Activated T-helper 17 cell treated with anti-CD3 and anti-CD28 coated beads, Interleukin-2, amount 50 U/mL, for 72 hours (primary cell): ENCODE data around the gene SDK2. TPM values are rescaled to one million over a fixed set of nuclear protein-coding genes. Genes with fewer than 3 reads are reported as not detected.
"Not testable (repeated sequence)": the region's sequence is repeated elsewhere in the genome, so short reads cannot be mapped to it uniquely, and the experiment has no call there.

Experiments used
- ATAC-seq: fragments of 150-1000 bp; cut with Tn5 transposase; replicated peaks from 2 replicates; pipeline ENCODE4 v1.10.0; 2021; ENCODE audit warnings: mild to moderate bottlenecking, moderate library complexity
- H3K27ac Mint-ChIP-seq: one replicate; pipeline ENCODE4 v1.8.0; 2022; ENCODE audit warnings: mixed read lengths
- H3K27me3 Mint-ChIP-seq: one replicate; pipeline ENCODE4 v1.8.0; 2022; ENCODE audit warnings: mixed read lengths
- H3K36me3 Mint-ChIP-seq: one replicate; pipeline ENCODE4 v1.8.0; 2022; ENCODE audit warnings: low read depth, mild to moderate bottlenecking, mixed read lengths
- H3K4me1 Mint-ChIP-seq: one replicate; pipeline ENCODE4 v1.8.0; 2022; ENCODE audit warnings: mixed read lengths
- H3K4me3 Mint-ChIP-seq: one replicate; pipeline ENCODE4 v1.8.0; 2022; ENCODE audit warnings: mild to moderate bottlenecking, mixed read lengths
- H3K9me3 Mint-ChIP-seq: one replicate; pipeline ENCODE4 v1.8.0; 2022; ENCODE audit warnings: mixed read lengths
- total RNA-seq, 2 donors: library from RNA; stranded (reverse); gene quantifications; one replicate each; pipeline ENCODE4 v1.2.3, GENCODE V29; 2022

SDK2 gene
- total RNA-seq, 2 donors from 2014 or later, result 0.19 to 0.26 TPM

DNA sequence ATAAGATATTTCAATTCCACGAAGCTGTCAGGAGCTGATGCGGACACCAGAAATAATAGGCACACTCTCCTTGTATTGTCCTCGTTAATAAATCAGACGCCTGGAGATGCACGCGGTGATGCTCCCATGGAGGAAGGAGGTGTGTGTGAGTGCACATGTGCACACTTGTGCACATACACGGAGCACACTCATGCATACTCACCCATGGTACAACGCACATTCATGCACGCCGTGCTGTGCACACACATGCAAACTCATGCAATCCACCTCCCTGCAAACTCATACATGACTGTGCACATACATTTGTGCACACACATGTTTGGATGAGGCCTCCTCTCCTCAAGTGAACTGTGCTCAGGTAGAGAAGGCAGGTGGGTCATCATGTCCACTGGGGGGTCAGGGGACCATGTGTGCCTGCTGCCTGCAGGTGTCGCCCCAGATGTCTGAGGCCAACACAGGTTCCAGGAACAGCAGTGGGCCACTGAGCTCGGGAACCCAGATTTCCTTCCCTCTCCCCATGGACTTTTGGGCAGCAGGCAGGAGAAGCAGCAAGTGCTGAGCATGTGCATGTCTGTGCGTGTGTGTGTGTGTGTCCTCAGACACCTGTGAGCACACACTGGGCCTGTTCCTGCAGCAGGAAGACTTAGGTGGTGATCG, 165.3 kb downstream of the SDK2 start:
- no peaks in the 10 kb centered on the region for H3K4me1 Mint-ChIP-seq
- ATAC-seq, result no peak
- H3K27me3 Mint-ChIP-seq, result peaks cover 8% of the 10 kb centered on the region
- H3K9me3 Mint-ChIP-seq, result no peaks in the 10 kb centered on the region
- H3K36me3 Mint-ChIP-seq, result no peaks in the 10 kb centered on the region
- no peak overlapping the region for H3K4me3 Mint-ChIP-seq
- no peak overlapping the region for H3K27ac Mint-ChIP-seq

DNA sequence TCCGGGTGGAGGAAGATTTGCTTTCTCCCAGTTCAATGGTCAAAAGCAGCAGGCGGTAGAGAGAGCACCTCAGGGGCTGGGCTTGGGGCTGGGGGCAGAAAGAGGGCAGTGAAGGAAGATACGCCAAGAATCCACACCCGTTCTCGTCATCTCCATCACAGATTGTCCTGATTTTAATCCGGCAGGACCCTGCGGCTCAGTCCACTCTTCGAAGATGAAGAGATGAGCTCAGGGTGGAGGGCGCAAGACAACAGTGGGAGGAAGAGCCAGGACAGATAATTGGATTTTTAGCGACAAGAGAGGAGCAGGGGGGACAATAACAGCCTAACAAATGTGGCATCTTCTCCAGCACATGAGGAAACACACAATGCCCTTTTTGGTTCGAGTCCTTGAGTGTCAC, 165.9 kb downstream of the SDK2 start:
- H3K9me3 Mint-ChIP-seq, result no peaks in the 10 kb centered on the region

DNA sequence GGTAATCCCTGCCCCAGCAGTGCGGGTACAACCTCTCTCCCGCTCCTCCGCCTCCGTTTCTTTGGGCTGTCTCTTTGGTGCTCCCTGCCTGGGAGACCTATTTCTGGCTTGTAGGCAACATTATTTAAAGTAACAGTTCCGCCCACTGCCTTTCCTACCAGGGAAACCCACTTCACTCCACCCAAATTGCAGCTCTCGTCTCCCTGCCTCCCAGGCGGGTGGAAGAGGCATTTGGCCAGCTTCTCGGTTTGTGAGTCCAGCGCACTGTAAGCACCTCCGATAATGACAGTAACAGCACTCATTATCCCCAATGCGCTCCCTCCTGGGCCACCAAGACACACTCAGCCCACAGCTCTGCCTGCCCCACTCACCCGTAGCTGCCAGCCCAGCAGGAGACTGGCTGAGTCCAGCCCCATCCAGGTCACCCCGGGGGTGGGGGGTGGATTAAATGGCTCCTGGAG, 167.3 kb downstream of the SDK2 start:
- H3K36me3 Mint-ChIP-seq, result no peaks in the 10 kb centered on the region

More for the DNA sequence above, 165.9 kb downstream of the SDK2 start:
- H3K27ac Mint-ChIP-seq, result no peak overlapping the region
- H3K4me1 Mint-ChIP-seq, result no peaks in the 10 kb centered on the region
- H3K36me3 Mint-ChIP-seq, result no peaks in the 10 kb centered on the region
- no peak for ATAC-seq
- H3K27me3 Mint-ChIP-seq, result peaks cover 8% of the 10 kb centered on the region
- no peak overlapping the region for H3K4me3 Mint-ChIP-seq

GRCh38 chr17:73474370-73474988, 169.8 kb downstream of the SDK2 start:
- no peaks in the 10 kb centered on the region for H3K4me1 Mint-ChIP-seq
- H3K4me3 Mint-ChIP-seq, result no peak overlapping the region
- H3K9me3 Mint-ChIP-seq, result no peaks in the 10 kb centered on the region
- no peak overlapping the region for H3K27ac Mint-ChIP-seq
- no peaks in the 10 kb centered on the region for H3K36me3 Mint-ChIP-seq
- H3K27me3 Mint-ChIP-seq, result no peaks in the 10 kb centered on the region
- no peak for ATAC-seq

More for the DNA sequence above, 167.3 kb downstream of the SDK2 start:
- Mint-ChIP-seq H3K4me3 (no peak overlapping the region), H3K27me3 (peaks cover 8% of the 10 kb centered on the region), H3K9me3 (no peaks in the 10 kb centered on the region), H3K27ac (no peak overlapping the region), H3K4me1 (no peaks in the 10 kb centered on the region)
- ATAC-seq, result no peak

DNA sequence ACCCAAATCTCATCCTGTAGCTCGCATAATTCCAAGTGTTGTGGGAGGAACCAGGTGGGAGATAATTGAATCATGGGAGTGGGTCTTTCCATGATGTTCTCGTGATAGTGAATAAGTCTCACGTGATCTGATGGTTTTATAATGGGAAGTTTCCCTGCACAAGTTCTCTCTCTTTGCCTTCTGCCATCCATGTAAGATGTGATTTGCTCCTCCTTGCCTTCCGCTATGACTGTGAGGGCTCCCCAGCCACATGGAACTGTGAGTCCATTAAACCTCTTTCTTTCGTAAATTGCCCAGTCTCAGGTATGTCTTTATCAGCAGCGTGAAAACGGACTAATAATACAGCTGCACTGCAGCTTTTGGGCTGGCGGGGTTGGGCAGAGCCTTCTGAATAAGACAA, 171.5 kb downstream of the SDK2 start:
- not testable (repeated sequence) for H3K4me3 Mint-ChIP-seq, H3K4me1 Mint-ChIP-seq, H3K27ac Mint-ChIP-seq, H3K36me3 Mint-ChIP-seq, ATAC-seq, H3K27me3 Mint-ChIP-seq, H3K9me3 Mint-ChIP-seq

GRCh38 chr17:73471924-73472323, 172.3 kb downstream of the SDK2 start:
- H3K27ac Mint-ChIP-seq, result no peak overlapping the region
- H3K4me3 Mint-ChIP-seq, result no peak overlapping the region
- H3K27me3 Mint-ChIP-seq, result no peaks in the 10 kb centered on the region
- no peaks in the 10 kb centered on the region for H3K9me3 Mint-ChIP-seq
- no peak for ATAC-seq
- no peaks in the 10 kb centered on the region for H3K36me3 Mint-ChIP-seq
- no peaks in the 10 kb centered on the region for H3K4me1 Mint-ChIP-seq

DNA sequence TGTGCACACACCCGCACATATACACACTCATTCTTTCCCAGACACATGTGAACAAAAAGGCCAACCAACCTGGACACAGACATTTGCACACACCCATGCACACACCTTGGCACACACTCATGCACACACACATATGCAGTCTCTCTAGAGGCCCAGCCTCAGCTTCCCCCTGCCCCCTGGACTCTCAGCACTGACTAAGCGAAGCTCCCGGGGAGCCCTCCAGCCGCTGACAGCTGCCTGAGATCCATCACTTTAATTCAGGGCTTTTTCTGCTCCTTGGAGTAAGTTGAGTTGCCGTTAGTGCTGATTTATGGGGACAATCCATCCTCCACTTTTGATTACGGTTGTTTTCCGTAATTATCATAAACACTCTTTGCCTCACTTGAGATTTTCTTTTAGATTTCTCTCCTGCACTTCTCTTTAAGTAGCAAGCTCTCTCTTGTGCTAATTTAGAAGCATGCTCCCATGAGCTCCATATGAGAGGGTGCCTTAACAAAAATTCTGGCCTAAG, 173.9 kb downstream of the SDK2 start:
- ATAC-seq, result no peak
- no peaks in the 10 kb centered on the region for H3K9me3 Mint-ChIP-seq
- H3K4me3 Mint-ChIP-seq, result no peak overlapping the region
- no peaks in the 10 kb centered on the region for H3K36me3 Mint-ChIP-seq
- H3K27me3 Mint-ChIP-seq, result no peaks in the 10 kb centered on the region
- H3K4me1 Mint-ChIP-seq, result no peaks in the 10 kb centered on the region
- H3K27ac Mint-ChIP-seq, result no peak overlapping the region

- Mint-ChIP-seq H3K4me1 (no peaks in the 10 kb centered on the region), H3K4me3 (no peak overlapping the region), H3K27me3 (no peaks in the 10 kb centered on the region)
Measured at GRCh38 chr17:73469311-73469710, 174.9 kb downstream of the SDK2 start.

GRCh38 chr17:73468221-73468620, 176.0 kb downstream of the SDK2 start:
- H3K9me3 Mint-ChIP-seq, result no peaks in the 10 kb centered on the region
- no peaks in the 10 kb centered on the region for H3K36me3 Mint-ChIP-seq
- no peak overlapping the region for H3K27ac Mint-ChIP-seq

More at GRCh38 chr17:73469311-73469710, 174.9 kb downstream of the SDK2 start:
- H3K27ac Mint-ChIP-seq, result no peak overlapping the region
- no peaks in the 10 kb centered on the region for H3K9me3 Mint-ChIP-seq
- H3K36me3 Mint-ChIP-seq, result no peaks in the 10 kb centered on the region
- ATAC-seq, result no peak

GRCh38 chr17:73467651-73468050, 176.6 kb downstream of the SDK2 start:
- Mint-ChIP-seq H3K36me3 (no peaks in the 10 kb centered on the region), H3K4me3 (no peak overlapping the region), H3K4me1 (no peaks in the 10 kb centered on the region), H3K9me3 (no peaks in the 10 kb centered on the region), H3K27ac (no peak overlapping the region), H3K27me3 (no peaks in the 10 kb centered on the region)
- ATAC-seq, result no peak

More at GRCh38 chr17:73468221-73468620, 176.0 kb downstream of the SDK2 start:
- no peaks in the 10 kb centered on the region for H3K4me1 Mint-ChIP-seq
- no peak for ATAC-seq
- no peaks in the 10 kb centered on the region for H3K27me3 Mint-ChIP-seq
- no peak overlapping the region for H3K4me3 Mint-ChIP-seq

DNA sequence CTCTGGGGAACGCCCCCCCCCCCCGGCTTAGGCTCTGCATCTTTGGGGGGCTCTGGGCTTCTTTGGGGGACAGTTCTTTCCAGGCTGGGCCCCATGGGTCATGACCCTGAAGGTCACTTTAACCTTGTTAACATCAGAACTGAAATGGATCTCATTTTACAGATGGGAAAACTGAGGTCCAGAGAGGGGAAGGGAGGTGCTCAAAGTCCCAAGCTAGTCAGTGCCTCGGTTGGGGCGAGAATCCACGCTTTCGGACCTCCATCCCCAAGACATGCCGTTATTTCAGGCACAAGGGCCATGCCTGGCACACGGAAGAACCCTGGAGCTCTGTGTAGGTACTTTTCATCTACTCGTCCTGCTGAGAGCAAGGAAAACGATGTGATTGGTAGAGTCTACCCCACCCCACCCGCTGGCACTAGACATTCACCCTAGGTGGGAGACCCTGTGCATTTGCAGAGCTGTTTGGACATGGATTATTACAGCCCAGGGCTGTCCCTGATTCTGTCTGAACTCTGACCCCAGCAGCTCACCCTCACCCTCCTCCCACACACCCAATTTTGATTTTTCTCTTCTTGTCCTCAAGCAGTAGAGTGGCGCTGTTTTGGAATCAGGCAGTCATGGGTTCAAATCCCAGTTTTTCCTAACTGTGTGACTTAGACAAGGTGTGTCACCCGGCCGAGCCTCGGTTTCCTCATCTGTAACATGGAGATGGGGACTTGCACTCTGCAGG, 177.4 kb downstream of the SDK2 start:
- Mint-ChIP-seq H3K4me1 (no peaks in the 10 kb centered on the region), H3K4me3 (no peak overlapping the region), H3K9me3 (no peaks in the 10 kb centered on the region), H3K27ac (no peak overlapping the region), H3K27me3 (no peaks in the 10 kb centered on the region), H3K36me3 (no peaks in the 10 kb centered on the region)
- no peak for ATAC-seq

GRCh38 chr17:73465953-73466230, 178.4 kb downstream of the SDK2 start:
- Mint-ChIP-seq H3K4me1 (no peaks in the 10 kb centered on the region), H3K9me3 (no peaks in the 10 kb centered on the region), H3K27me3 (no peaks in the 10 kb centered on the region), H3K4me3 (no peak overlapping the region), H3K36me3 (no peaks in the 10 kb centered on the region), H3K27ac (no peak overlapping the region)
- no peak for ATAC-seq

GRCh38 chr17:73465130-73465952, 178.9 kb downstream of the SDK2 start:
- H3K4me3 Mint-ChIP-seq, result no peak overlapping the region
- no peaks in the 10 kb centered on the region for H3K36me3 Mint-ChIP-seq
- H3K27me3 Mint-ChIP-seq, result no peaks in the 10 kb centered on the region
- no peak for ATAC-seq
- no peaks in the 10 kb centered on the region for H3K9me3 Mint-ChIP-seq
- no peak overlapping the region for H3K27ac Mint-ChIP-seq
- H3K4me1 Mint-ChIP-seq, result no peaks in the 10 kb centered on the region

GRCh38 chr17:73464447-73464846, 179.8 kb downstream of the SDK2 start:
- Mint-ChIP-seq H3K27me3 (no peaks in the 10 kb centered on the region), H3K36me3 (no peaks in the 10 kb centered on the region), H3K27ac (no peak overlapping the region), H3K4me1 (no peaks in the 10 kb centered on the region), H3K9me3 (no peaks in the 10 kb centered on the region), H3K4me3 (no peak overlapping the region)
- ATAC-seq, result no peak
